GM18907 (cell line): ENCODE measurements around the gene IRF3.
"Not testable (repeated sequence)": the region's sequence is repeated elsewhere in the genome, so short reads cannot be mapped to it uniquely, and the experiment has no call there.

Experiments
- ATAC-seq: cut with Tn5 transposase; IDR thresholded peaks from one replicate; pipeline ENCODE4 v1.9.1; 2021; ENCODE audit warnings: mild to moderate bottlenecking, moderate library complexity; ENCODE audit not compliant: unreplicated experiment

IRF3 gene

DNA sequence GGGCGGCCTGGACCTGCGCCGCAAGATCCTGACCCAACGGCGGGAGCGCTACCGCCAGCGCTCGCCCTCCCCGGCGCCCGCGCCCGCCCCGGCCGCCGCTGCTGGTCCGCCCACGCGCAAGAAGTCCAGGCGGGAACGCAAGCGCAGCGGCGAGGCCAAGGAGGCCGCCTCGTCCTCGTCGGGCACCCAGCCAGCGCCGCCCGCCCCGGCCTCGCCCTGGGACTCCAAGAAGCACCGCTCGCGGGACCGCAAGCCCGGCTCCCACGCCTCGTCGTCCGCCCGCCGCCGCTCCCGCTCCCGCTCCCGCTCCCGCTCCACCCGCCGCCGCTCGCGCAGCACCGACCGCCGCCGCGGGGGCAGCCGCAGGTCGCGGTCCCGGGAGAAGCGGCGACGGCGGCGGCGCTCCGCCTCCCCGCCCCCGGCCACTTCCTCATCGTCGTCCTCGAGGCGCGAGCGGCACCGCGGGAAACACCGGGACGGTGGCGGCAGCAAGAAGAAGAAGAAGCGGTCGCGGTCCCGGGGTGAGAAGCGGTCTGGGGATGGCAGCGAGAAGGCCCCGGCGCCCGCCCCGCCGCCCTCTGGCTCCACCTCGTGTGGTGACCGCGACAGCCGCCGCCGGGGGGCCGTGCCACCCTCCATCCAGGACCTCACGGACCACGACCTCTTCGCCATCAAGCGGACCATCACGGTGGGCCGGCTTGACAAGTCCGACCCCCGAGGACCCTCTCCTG lies 13.7 kb downstream of the IRF3 start:
- no peak for ATAC-seq

DNA sequence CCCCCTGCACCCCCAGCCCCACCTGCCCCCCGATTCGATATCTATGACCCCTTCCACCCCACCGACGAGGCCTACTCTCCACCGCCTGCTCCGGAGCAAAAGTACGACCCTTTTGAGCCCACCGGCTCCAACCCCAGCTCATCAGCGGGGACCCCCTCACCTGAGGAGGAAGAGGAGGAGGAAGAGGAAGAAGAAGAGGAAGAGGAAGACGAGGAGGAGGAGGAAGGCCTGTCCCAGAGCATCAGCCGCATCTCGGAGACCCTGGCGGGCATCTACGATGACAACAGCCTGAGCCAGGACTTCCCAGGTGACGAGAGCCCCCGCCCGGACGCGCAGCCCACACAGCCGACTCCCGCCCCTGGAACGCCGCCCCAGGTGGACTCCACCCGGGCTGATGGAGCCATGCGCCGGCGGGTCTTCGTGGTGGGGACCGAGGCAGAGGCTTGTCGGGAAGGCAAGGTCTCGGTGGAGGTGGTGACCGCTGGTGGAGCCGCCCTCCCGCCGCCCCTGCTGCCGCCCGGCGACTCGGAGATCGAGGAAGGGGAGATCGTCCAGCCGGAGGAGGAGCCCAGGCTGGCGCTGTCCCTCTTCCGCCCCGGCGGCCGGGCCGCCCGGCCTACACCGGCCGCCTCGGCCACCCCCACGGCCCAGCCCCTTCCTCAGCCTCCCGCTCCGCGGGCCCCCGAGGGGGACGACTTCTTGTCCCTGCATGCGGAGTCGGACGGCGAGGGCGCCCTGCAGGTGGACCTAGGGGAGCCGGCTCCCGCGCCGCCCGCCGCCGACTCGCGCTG lies 14.4 kb downstream of the IRF3 start:
- ATAC-seq, result no peak

GRCh38 chr19:49646586-49646985 lies 19.1 kb downstream of the IRF3 start:
- ATAC-seq, result no peak

GRCh38 chr19:49645995-49646394 lies 19.7 kb downstream of the IRF3 start:
- no peak for ATAC-seq

- no peak for ATAC-seq
Observed at GRCh38 chr19:49645592-49645991, 20.1 kb downstream of the IRF3 start.

GRCh38 chr19:49643466-49643865 lies 22.2 kb downstream of the IRF3 start:
- no peak for ATAC-seq

DNA sequence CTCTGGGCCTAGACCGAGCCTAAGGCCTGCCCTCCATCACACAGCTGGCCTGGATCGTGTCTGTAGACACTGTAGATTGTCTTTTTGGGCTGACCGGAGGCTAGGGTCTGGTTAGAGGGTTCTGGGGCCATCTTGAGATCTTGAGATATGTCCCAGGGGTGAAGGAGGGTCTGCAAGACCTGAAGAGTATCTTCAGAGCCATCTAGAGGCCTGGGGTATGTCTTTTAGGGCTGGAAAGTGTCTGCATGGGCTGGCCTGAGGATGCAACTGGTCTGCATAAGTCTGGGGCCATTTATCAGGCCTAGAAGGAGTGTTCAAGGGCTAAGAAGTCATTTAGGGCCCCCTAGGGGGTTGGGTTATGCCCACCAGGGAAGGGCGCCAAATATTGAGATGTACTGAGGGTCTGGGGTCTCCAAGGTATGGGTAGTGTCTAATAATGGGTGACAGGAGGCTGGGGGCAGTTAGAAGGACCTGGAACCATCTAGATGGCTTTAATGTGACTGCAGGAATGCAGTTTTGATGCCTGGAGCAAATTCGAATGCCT lies 23.1 kb downstream of the IRF3 start:
- no peak for ATAC-seq

DNA sequence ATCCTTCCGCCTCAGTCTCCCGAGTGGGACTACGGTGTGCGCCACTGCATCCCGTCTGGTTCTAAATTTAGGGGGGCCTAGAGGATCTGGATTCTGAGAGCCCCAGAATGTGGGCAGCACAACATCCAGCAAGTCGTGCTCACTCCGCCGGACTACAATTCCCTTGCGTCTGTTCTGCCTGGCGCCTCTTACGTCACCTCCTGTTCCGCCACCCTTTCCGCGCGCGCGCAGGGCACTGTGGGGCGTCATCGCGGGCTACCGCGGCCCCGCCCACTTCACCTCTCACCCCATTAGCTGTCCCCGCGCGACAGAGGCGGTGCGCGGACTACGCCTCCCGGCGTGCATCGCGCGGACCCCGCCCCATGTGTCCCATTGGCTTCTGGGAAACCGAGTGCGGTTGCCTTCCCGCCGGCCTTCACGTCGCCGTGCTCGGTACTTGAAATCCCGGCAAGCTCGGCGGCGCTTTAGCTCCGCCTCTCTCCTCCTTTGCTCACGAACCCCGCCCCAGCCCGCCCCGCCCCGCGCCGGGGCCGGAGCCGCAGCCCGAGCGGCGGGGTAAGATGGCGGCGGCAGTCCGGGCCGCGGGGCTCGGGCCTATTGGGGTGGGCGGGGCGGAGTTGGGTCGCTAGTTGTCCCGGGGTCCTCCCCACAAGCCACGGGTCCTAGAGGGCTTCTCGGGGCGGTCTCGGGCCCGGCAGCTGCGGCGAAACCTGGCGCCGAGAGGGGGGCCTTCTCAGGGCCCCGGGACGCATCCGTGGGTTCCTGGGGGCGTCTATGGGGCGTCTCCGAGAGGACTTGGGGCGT lies 23.8 kb downstream of the IRF3 start, which contains the start of gene SCAF1:
Gene SCAF1 (plus strand): TSS at position 522 of the 804 bp plus-strand sequence. CDS start 2,818 bp downstream, outside the sequence.
- ATAC-seq, result peak; percentile 67

- peak; percentile 65 for ATAC-seq
Observed at GRCh38 chr19:49640113-49640898, 25.4 kb downstream of the IRF3 start, which contains the start of gene RRAS. TSS of gene RRAS (minus strand) at chr19:49640143. CDS start at chr19:49640098, 45 bp downstream.

DNA sequence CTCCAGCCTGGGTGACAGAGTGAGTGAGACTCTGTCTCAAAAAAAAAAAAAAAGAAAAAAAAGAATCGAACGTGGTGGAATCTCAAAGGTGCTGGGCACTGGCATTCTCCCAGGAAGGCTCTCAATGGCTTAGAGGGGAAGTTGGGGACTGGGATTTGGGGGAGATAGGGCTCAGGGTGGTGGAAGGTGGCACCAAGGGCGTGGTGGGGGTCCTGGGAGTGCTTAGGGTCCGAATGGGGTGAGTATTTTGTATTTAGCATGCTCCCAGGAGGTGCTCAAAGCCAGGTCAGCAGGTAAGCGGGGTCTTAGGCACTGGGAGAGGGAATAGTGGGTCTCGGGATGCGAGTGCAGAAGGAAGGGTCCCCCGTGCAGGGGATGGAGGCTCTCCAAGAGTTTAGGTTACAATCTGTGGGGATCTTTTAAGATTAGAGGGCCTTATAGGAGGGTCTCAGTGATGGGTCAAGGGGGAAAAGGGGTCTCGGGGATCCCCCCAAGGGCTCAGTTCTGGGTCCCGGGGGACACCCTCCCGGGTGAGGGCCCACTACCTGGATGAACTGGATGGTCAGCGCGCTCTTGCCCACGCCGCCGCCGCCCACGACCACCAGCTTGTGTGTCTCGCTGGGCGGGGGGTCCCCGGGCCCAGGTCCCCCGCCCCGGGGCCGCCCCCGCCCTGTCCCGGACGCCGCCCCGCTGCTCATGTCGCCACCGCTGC lies 26.1 kb downstream of the IRF3 start:
- ATAC-seq, result no peak

DNA sequence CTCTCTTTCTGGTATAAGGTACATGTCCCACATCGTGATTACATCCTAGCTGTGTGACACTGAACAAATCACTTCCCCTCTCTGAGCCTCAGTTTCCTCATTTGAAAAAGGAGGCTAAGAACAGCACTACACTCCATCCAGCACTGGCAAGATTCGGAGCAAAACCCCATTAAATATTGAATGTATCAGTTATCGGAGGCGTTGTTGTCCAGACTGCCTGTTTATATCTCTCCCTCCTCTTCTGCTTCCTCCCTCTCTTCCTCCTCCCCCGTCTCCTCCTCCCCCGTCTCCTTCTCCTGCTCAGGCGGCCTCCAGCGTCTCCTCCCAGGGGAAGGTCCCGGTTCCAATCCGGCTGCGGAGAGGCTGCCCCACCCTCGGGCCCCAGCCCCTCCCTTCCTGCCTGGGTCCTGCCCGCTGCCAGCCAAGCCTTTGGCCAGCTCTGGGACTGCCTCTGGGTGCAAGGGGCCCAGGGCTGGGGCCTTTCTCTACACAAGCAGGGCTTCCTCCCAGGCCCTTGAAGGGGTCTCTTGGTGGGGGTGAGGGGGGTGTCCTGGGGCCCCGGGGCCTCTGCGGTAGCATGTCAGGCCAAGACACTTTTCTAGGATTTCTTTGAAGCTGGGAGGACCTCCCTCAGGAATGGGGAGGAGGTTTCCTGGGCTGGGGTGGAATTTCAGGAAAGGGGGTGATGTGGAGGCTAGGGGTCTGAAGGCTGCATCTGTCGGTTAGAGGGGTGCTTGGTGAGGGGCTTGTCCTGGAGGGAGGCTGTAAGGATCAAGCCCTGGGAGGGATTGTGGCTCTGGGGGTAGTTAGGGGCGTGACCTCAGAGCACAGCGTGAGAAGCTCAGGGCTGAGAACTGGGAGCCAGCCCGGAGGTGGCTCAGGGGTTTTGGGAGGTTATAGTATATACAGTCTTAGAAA lies 27.6 kb downstream of the IRF3 start:
- no peak for ATAC-seq

- no peak for ATAC-seq
Observed at GRCh38 chr19:49636233-49636932, 29.3 kb downstream of the IRF3 start.

DNA sequence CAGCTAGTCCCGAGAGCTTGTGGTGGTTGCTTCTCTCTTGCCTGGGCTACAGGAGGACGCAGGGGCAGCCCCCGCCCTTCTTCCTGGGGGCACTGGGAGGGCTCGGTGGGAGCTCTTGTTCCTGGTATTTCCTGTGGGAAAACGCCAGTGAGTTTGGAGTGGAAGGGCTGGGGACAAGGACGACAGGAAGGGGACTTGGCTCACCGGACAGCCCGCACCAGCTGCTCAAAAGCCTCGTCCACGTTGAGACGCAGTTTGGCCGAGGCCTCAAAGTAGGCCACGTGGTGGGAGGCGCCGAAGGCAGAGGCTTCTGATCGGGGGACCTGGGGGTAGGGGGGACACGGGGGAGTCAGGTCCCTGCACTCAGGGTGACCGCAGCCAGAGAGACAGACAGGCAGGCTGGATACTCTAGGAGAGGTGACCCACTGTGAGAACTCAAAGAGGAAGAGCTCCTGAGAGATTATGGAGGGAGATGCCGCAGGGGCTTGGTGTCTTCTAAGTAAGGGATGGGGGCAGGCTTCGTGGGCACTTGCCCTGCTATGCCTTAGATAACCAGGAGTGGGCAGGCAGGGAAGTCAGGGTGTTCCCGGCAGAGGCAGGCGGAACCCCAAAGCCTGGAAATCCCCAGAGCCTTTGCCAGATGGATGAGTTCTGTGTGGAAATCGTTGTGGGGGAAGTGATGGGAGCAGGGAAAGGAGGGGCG lies 30.0 kb downstream of the IRF3 start:
- ATAC-seq, result no peak

- not testable (repeated sequence) for ATAC-seq
Observed at GRCh38 chr19:49633273-49633672, 32.4 kb downstream of the IRF3 start.

DNA sequence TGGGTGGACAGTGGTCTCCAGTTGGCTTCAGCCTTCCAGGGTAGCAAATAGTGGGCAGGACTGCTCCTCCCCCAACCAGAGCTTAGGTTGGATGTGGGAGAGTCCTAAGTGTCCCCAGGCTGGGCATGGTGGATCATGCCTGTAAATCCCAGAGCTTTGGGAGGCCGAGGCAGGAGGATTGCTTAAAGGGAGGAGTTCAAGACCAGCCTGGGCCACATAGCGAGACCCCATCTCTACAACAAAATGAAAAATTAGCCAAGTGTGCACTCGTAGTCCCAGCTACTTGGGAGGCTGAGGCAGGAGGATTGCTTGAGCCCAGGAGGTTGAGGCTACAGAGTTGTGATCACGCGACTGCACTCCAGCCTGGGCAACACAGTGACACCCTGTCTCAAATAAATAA lies 33.1 kb downstream of the IRF3 start:
- no peak for ATAC-seq

GRCh38 chr19:49631610-49632192 lies 34.0 kb downstream of the IRF3 start:
- ATAC-seq, result no peak

DNA sequence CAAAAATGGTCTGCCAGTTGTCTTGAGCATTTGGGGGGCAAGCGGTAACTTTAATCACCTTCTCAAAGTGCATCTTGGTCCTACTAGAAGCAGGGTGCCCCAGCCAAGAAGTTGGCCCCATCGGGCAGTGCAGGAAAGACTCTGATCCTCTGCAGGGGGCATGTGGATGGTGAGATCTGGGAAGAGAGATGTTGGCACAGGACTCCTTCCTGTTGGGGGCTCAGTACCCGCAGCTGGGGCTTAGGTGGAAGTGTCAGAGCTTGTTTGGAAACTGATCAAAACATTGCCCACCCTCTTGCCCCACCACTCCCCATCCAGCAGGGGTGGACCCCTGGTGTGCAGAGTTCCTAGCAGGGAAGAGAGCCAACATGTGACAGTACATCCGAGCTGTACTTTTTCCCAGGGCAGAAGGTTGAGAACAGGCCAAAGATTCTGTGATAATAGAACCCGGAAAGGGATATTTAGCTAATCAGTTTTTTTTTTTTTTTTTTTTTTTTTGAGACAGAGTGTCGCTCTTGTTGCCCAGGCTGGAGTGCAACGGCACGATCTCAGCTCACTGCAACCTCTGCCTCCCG lies 34.6 kb downstream of the IRF3 start:
- no peak for ATAC-seq
